Adipocyte (in vitro differentiated cells): ENCODE data around the gene SLC16A5.
A peak's percentile ranks its signal among the peaks of the same experiment; 100 is the strongest.

Experiments used
- DNase-seq: peaks from one replicate; pipeline ENCODE4 v3.0.0-alpha.2; 2015; ENCODE audit warnings: low read depth
- H3K27me3 ChIP-seq: replicated peaks from 2 replicates; pipeline ENCODE4 v1.7.0; 2013; ENCODE audit warnings: mild to moderate bottlenecking, low read length, moderate library complexity; ENCODE audit not compliant: control insufficient read depth, insufficient read depth
- H3K36me3 ChIP-seq: 2 replicates; pipeline ENCODE4 v1.7.0; 2013; ENCODE audit warnings: low read length, mild to moderate bottlenecking, moderate library complexity; ENCODE audit not compliant: control insufficient read depth, insufficient read depth, severe bottlenecking
- H3K4me1 ChIP-seq: 2 replicates; pipeline ENCODE4 v1.7.0; 2013; ENCODE audit warnings: mild to moderate bottlenecking, low read length, moderate library complexity; ENCODE audit not compliant: control insufficient read depth, insufficient read depth
- H3K4me3 ChIP-seq: 2 replicates; pipeline ENCODE4 v1.7.0; 2013; ENCODE audit warnings: mild to moderate bottlenecking, low read length, moderate library complexity
- H3K9ac ChIP-seq: 2 replicates; pipeline ENCODE4 v1.7.0; 2013; ENCODE audit warnings: mild to moderate bottlenecking, low read length, moderate library complexity
- H3K9me3 ChIP-seq: 2 replicates; pipeline ENCODE4 v1.7.0; 2013; ENCODE audit warnings: mild to moderate bottlenecking, low read length, moderate library complexity; ENCODE audit not compliant: control insufficient read depth

SLC16A5 gene

GRCh38 chr17:75108193-75108592, 20.4 kb downstream of the SLC16A5 start:
- no peaks in the 10 kb centered on the region for H3K27me3 ChIP-seq
- H3K9me3 ChIP-seq, result no peaks in the 10 kb centered on the region
- no peak overlapping the region for H3K4me3 ChIP-seq
- H3K4me1 ChIP-seq, result peaks cover 11% of the 10 kb centered on the region
- no peaks in the 10 kb centered on the region for H3K36me3 ChIP-seq
- H3K9ac ChIP-seq, result no peak overlapping the region
- no peak for DNase-seq

DNA sequence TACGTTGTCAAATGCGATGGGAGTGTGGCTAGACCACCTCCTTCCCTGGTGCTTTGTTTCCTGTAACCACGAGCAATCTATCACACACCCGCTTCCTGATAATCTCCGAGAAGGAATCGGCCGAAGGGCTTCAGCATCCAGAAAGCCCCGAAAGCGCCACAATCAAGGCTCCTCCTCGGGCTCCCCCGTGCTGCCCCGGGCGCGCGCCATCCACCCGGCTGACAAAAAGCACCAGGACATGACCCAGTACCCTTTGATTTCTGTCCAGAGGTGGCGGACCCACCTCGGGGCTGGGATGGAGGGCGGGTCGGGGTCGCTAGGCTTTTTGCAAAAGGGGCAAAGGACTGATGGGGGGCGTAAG, 21.3 kb downstream of the SLC16A5 start:
- Histone ChIP-seq H3K9ac (peak overlapping the region; percentile 90), H3K36me3 (no peaks in the 10 kb centered on the region), H3K4me1 (peaks cover 11% of the 10 kb centered on the region), H3K27me3 (no peaks in the 10 kb centered on the region), H3K9me3 (no peaks in the 10 kb centered on the region), H3K4me3 (peak overlapping the region; percentile 94)
- no peak for DNase-seq

DNA sequence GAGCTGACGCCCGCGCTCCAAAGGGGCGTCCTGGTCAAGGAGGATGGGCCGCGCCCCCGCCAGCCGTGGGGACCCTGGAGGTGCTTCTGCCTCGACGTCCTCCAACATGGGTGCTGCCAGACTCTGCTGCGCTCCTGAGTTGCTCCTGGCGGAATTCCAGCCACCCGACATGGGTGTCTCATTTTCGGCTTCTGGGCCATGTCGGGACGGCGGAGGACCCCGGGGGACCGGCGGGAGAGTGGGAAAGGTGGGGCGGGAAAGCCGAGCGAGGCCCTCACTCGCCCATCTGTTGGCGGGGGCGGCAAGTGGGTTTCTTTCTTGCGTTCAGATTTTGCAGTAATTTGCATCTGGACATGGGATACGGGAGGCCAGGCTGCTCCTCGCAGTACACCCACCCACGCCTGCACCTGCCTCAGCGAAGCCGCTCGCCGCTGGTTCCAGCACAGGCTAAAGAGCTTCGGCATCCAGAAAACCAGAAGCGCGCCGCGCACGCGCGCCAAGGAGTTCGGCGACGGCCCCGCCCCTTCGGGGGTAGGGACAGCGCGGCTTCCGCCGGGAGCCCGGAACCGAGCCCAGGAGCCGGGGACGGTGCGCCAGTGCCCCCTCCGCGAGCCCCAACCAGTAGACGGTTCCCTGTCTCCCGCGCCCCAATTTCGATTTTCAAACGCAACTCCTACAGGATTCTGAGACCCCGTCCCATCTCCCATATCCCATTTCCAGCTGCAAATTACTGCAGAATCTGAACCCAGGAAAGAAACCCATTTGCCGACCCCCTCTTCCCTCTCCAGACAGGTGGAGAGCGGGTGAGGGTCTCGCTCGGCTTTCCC, 21.9 kb downstream of the SLC16A5 start, which contains the start of gene ARMC7:
Gene ARMC7 (plus strand): TSS at position 563 of the 827 bp plus-strand sequence. CDS start 320 bp downstream, outside the sequence.
- DNase-seq, result peak; percentile 94
- no peaks in the 10 kb centered on the region for H3K9me3 ChIP-seq

DNA sequence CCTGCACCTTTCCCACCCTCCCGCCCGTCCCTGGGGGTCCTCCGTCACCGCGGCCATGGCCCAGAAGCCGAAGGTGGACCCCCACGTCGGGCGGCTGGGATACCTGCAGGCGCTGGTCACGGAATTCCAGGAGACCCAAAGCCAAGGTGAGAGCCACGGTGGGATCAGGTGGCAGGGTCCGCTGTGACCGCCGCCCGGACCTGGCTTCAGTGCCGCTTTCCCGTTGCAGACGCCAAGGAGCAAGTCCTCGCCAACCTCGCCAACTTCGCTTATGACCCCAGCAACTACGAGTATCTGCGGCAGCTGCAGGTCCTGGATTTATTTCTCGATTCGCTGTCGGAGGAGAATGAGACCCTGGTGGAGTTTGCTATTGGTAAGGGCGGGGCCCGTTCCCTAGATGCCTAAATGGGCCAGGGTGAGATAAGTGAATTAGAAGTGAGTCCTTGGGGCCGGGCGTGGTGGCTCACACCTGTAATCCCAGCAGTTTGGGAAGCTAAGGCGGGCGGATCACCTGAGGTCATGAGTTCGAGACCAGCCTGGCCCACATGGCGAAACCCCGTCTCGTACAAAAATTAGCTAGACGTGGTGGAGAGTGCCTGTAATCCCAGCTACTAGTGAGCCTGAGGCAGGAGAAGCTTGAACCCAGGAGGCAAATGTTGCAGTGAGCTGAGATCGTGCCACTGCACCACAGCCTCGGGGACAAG, 22.6 kb downstream of the SLC16A5 start:
- Histone ChIP-seq H3K9me3 (no peaks in the 10 kb centered on the region), H3K36me3 (no peaks in the 10 kb centered on the region), H3K4me1 (peaks cover 21% of the 10 kb centered on the region), H3K9ac (peak overlapping the region; percentile 90), H3K27me3 (no peaks in the 10 kb centered on the region), H3K4me3 (peak overlapping the region; percentile 94)
- DNase-seq, result peak; percentile 25

More for the DNA sequence above, 21.9 kb downstream of the SLC16A5 start, which contains the start of gene ARMC7:
- Histone ChIP-seq H3K9ac (peak within 1 kb of the TSS; percentile 90), H3K4me1 (peaks cover 16% of the 10 kb centered on the region), H3K36me3 (no peaks in the 10 kb centered on the region), H3K4me3 (peak within 1 kb of the TSS; percentile 94), H3K27me3 (no peaks in the 10 kb centered on the region)

- Histone ChIP-seq H3K9ac (no peak overlapping the region), H3K27me3 (no peaks in the 10 kb centered on the region), H3K4me3 (no peak overlapping the region), H3K4me1 (peaks cover 33% of the 10 kb centered on the region), H3K36me3 (no peaks in the 10 kb centered on the region), H3K9me3 (no peaks in the 10 kb centered on the region)
- no peak for DNase-seq
Observed at GRCh38 chr17:75111777-75112335, 24.1 kb downstream of the SLC16A5 start.

DNA sequence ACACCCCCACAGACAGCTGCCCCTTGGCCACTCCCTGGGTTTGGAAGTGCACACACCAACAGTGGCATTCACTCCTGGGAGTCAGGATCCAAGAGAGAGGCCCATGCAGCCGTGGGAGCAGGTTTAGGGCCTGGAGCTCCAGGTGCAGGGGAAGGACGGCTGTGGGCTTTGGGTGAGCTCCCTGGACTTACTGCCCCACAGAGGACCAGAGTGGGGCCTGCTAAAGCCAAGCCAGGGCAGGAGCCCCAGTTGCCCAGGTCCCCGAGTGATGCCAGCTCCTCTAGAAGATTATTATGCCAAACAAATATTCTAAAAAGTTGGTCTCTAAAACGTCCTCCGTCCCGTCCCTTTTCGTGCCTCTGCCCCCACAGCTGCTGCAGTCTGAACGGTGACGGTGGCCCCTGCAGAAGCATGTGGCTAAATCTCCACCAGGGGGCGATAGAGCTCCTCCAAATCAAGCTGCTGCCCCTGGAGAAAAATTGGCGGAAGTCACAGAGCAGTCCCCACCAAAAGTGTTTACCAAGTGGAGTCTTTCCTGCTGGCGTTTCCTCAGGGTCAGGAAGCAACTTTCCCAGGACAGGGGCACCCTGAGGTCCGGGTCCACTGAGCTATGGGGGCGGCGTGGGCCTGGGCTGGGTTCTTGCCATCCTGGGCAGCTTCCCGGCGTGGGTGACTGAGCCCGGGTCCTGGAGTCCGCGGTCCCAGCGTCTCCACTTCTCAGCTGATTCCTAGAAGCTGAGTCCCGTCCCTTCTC, 26.2 kb downstream of the SLC16A5 start:
- peak; percentile 96 for DNase-seq
- Histone ChIP-seq H3K4me3 (peak overlapping the region; percentile 82), H3K36me3 (peaks cover 7% of the 10 kb centered on the region), H3K9ac (peak overlapping the region; percentile 83), H3K4me1 (peaks cover 35% of the 10 kb centered on the region), H3K27me3 (no peaks in the 10 kb centered on the region), H3K9me3 (no peaks in the 10 kb centered on the region)

DNA sequence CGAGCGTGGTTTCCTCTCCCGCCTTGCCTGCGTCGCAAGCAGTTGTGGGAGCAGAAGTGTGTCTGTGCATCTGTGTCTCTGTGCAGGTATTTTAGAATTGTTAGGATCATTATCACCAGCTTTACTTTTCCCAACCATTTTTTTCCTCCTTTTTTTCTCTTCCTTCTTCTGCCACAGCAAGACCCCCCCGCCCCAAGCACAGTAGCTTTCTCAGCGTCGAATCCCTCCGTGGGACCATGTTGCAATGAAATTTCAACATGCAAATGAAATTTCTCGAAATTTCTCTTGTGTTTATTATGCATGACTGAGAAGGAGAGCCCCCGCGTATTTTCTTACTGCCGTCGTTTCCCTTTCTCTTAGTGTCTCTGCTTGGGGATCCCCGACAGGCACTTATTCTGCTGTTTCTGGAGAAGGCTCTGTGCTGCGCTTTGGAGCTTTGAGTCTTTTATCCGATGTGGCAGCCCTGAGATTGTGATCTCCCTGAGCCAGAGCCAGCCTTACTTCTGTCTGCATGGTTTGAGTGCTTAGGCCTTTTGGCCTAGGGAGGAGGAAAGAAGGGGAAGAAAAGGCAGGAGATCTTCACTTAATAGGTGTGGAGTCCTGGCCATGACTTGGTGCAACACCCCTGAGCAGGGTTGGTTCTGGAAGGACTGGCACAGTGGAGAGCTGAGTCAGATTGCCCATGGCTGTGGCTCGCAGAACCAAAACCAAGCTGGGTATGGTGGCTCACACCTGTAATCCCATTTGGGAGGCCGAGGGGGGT, 27.0 kb downstream of the SLC16A5 start:
- H3K9me3 ChIP-seq, result no peaks in the 10 kb centered on the region
- H3K4me3 ChIP-seq, result peak overlapping the region; percentile 82
- peaks cover 7% of the 10 kb centered on the region for H3K36me3 ChIP-seq
- H3K4me1 ChIP-seq, result peaks cover 30% of the 10 kb centered on the region
- no peak for DNase-seq
- H3K9ac ChIP-seq, result peak overlapping the region; percentile 83
- H3K27me3 ChIP-seq, result no peaks in the 10 kb centered on the region

DNA sequence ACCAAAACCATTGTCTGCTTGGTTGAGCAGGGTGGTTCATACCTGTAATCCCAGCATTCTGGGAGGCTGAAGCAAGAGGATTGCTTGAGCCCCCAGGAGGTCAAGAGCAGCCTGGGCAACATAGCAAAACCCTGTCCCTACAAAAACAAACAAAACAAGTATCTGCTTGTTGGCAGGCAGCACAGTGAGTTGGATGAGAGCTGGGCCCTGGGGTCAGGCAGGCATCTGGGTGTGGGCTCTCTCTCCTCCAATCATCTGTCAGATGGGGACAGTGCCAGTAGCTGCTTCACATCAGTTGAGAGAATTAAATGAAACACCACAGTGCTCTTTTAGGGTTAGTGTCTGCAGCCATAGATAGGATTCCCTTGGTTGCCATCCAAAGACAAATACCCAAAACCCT, 27.8 kb downstream of the SLC16A5 start:
- Histone ChIP-seq H3K27me3 (no peaks in the 10 kb centered on the region), H3K9me3 (no peaks in the 10 kb centered on the region), H3K36me3 (peaks cover 7% of the 10 kb centered on the region), H3K4me3 (no peak overlapping the region), H3K9ac (no peak overlapping the region), H3K4me1 (peaks cover 27% of the 10 kb centered on the region)
- DNase-seq, result no peak

- no peak overlapping the region for H3K9ac ChIP-seq
- peaks cover 24% of the 10 kb centered on the region for H3K4me1 ChIP-seq
- no peaks in the 10 kb centered on the region for H3K9me3 ChIP-seq
- H3K27me3 ChIP-seq, result no peaks in the 10 kb centered on the region
- no peak for DNase-seq
- H3K36me3 ChIP-seq, result peaks cover 11% of the 10 kb centered on the region
- no peak overlapping the region for H3K4me3 ChIP-seq
Observed at GRCh38 chr17:75116737-75117136, 29.0 kb downstream of the SLC16A5 start.

DNA sequence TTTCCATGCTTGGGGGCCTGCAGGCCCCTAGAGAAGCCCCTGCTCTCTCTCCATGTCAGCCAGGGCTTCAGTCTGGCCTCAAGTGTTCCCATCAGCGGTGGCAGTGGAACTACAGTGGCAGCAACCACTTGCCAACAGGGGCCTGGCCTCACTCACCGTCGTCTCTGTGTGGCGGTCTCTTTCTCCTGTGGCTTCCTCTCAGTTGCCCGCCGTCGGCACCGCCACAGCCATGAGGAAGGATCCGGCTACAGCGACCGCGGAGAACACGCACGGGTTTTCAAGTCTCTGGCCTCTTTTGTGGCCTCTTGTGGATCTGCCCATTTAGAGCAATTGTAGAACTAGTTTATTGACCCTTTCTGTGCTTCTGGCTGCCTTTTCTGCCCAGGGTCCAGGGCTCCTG, 30.6 kb downstream of the SLC16A5 start:
- peaks cover 11% of the 10 kb centered on the region for H3K36me3 ChIP-seq
- no peak overlapping the region for H3K9ac ChIP-seq
- DNase-seq, result no peak

More for the DNA sequence above, 30.6 kb downstream of the SLC16A5 start:
- H3K4me3 ChIP-seq, result no peak overlapping the region
- H3K27me3 ChIP-seq, result no peaks in the 10 kb centered on the region
- H3K4me1 ChIP-seq, result peaks cover 24% of the 10 kb centered on the region
- H3K9me3 ChIP-seq, result no peaks in the 10 kb centered on the region
